GM12892 (cell line): ENCODE measurements around the gene PHF13.
"Not testable (repeated sequence)": the region's sequence is repeated elsewhere in the genome, so short reads cannot be mapped to it uniquely, and the experiment has no call there.

ENCODE experiments used
- DNase-seq: peaks from one replicate; pipeline ENCODE4 v3.0.0; 2011; ENCODE audit not compliant: insufficient read length
- FAIRE-seq: peaks from 2 replicates; lab custom pipeline; 2011; peaks lifted over from hg19 to GRCh38; lab: Jason Lieb, UNC
- POLR2A ChIP-seq: IDR thresholded peaks from 2 replicates; pipeline ENCODE4 v1.6.1; 2011; ENCODE audit warnings: low read depth, low read length, control low read depth
- POLR2AphosphoS5 ChIP-seq: IDR thresholded peaks from 2 replicates; pipeline ENCODE4 v1.6.1; 2011; ENCODE audit warnings: low read depth, low read length, control low read depth
- TAF1 ChIP-seq: IDR thresholded peaks from 2 replicates; pipeline ENCODE4 v1.6.1; 2011; ENCODE audit warnings: low read depth, mild to moderate bottlenecking, control low read depth, low read length, borderline replicate concordance

Gene PHF13

DNA sequence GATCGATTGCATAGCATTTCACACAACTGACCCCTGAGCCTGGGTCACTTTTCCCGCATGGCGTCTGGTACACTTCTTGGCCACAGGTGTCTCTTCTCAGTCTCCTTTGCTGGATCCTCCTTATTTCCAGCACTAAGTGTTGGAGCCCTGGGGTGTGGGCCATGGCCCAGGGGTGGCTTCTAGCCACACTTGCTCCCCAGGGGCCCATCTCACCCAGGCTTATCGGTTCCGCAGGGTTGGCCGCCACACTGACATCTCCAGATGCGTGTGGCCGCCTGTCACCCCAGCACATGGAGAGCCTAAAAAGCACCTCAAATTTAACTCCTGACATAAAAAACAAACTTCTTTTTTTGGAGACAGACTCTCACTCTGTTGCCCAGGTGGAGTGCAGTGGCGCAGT is 13.5 kb downstream of the PHF13 start:
- TF ChIP-seq POLR2A (no peak), POLR2AphosphoS5 (no peak), TAF1 (no peak)
- FAIRE-seq (no peak), DNase-seq (no peak)

DNA sequence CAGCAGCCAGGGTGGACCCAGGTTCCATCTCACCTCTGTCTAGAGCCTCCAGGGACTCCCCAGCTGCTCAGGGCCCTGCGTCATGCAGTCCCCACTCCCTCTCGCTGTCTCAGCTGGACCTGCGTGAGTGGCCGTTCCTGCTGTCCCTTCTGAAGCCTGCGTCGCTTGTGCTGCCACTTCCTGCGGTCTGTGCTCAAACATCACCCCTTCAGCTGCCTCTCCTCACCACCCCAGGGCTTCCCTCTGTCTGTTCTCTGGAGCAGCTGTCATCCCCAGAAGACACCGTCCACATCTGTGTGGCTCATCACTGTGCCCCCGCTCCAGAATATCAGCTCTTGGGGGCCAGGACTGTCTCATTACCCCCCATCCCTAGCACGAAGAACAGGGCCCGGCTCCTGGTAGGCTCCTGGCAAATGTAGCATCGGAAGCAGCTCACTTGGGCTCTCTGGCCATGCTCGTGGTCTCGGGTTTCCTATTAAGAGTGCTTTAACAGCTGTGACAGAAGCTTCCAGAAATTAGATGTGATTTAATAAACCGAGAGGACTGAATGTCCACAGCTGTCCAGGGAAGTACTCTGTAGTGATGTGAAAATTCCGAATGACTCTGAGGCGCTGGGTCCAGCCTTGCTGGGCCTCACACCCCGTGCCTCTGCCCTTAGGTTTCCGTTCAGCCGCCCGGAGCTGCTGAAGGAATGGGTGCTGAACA is 14.5 kb downstream of the PHF13 start:
- TF ChIP-seq POLR2A (no peak), POLR2AphosphoS5 (no peak), TAF1 (no peak)
- FAIRE-seq (no peak), DNase-seq (no peak)

DNA sequence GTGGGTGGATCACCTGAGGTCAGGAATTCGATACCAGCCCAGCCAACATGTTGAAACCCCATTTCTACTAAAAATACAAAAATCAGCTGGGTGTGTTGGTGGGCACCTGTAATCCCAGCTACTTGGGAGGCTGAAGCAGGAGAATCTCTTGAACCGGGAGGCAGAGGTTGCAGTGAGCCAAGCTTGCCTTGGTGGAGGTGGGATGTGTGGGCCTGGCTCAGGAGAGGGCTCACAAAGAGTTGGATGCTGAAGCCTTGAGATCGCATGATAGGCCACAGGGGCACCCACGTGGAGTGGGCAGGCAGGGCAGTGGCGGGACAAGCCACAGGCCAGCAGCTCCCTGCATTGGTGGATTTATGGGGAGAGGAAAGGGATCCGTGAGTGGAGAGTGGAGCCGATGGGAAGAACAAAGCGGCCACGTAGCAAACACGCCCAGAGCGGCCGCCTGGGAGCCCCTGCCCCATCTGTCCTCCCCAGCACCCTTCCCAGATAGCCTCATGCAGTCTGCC is 15.5 kb downstream of the PHF13 start:
- TF ChIP-seq POLR2AphosphoS5 (no peak), TAF1 (no peak), POLR2A (no peak)
- DNase-seq (no peak), FAIRE-seq (no peak)

DNA sequence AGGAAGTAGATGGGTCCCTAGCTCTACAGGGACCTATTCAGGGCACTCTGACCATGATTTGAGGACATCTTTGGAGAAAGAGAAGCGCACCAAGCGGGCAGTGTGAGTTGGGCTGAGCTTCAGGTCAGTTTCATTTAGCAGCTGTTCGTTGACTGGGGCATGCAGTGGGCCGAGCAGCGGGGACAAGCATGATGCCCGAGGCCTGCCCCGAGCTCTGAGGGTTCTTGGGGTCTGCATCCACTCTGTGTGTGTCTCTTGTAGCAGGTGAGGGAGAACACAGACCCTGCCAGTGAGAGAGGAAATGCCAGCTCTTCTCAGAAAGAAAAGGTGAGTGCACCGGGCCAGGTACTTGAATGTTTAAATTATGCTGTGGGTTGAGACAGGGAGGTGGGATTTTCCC is 16.5 kb downstream of the PHF13 start:
- no peak for FAIRE-seq
- no peak for DNase-seq
- TF ChIP-seq TAF1 (no peak), POLR2AphosphoS5 (no peak), POLR2A (no peak)

DNA sequence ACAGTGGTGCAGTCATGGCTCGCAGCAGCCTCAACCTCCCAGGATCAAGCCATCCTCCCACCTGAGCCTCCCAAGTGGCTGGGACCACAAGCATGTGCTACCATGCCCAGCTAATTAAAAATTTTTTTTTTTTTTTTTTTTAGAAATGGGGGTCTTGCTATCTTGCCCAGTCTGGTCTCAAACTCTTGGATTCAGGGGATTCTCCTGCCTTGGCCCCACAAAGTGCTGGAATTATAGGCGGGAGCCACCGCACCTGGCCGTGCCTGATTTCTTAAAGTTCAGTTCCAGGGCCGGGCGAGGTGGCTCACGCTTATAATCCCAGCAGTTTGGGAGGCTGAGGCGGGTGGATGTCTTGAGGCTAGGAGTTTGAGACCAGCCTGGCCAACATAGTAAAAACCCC is 17.5 kb downstream of the PHF13 start:
- TF ChIP-seq POLR2AphosphoS5 (no peak), TAF1 (no peak)
- DNase-seq (no peak), FAIRE-seq (no peak)

DNA sequence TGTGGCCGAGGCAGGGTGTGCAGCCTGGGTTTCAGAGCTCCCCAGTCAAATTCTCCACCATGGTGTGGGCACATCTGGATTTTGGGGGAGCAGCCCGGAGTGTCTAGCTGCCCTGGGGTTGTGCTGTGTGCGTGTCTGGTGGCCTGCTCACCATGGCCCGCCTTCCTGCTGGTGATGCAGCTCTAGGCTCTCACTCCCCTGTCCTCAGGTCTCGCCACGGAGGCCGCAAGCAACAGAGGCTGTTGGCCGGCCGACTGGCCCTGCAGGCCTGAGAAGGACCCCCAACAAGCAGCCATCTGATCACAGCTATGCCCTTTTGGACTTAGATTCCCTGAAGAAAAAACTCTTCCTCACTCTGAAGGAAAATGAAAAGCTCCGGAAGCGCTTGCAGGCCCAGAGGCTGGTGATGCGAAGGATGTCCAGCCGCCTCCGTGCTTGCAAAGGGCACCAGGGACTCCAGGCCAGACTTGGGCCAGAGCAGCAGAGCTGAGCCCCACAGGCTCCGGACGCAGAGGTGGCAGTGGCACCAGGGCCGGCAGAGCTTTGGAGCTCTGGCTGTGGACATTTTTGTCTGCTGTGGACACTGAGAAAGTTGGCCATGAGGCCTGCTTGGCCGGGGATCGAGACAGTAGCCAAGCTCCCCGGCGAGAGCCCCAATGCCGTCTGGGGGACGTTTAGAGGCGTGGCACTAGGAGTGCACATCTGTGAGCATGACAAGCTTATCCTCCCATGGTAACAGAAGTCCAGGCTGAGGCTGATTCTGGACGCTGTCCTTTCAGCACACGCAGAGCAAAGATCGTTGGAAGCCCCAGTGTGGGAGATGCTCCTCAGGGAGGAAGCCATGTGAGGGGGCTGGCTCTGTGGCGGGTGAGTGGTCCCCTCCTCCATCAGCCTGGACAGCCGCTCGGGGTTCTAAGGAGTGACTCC is 19.3 kb downstream of the PHF13 start:
- TF ChIP-seq TAF1 = no peak
- TF ChIP-seq POLR2A = no peak
- no peak for TF ChIP-seq POLR2AphosphoS5
- FAIRE-seq (no peak), DNase-seq (no peak)

DNA sequence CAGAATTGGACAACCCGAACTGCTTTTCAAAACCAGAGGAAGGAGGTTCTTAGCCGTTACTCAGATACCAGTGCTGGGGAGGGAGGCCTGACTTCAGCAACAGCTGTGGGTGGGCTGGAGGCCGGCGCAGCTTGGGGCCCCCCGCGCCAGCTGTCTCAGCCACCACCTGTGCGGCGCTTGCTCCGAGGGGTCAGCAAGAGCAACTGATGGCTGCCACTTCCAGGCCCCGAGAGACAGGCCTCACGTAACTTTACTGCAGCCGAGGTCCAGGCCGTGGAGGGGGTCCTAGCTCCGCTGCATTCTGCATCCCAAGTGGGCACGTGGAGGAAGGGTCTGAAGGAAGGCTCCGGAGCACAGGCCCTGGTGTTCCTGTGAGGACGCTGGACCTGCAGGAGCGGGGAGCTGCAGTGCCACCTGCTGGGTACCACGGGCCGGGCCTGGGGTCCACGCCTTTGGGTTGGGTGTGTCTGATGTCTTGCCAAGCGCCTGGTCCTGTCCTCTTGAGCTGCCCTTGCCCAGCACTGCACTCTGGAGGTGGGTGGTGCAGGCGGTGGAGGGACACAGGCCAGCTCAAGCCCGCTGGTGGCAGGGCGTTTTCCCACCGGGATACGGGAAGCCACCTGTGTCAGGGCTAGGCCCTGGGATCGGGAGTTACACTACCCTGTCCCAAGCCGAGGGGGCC is 21.0 kb downstream of the PHF13 start:
- DNase-seq (peak; percentile 46), FAIRE-seq (no peak)
- peak; percentile 18; the same call in 1 of the 2 replicates for TF ChIP-seq POLR2AphosphoS5
- no peak for TF ChIP-seq POLR2A
- no peak for TF ChIP-seq TAF1

DNA sequence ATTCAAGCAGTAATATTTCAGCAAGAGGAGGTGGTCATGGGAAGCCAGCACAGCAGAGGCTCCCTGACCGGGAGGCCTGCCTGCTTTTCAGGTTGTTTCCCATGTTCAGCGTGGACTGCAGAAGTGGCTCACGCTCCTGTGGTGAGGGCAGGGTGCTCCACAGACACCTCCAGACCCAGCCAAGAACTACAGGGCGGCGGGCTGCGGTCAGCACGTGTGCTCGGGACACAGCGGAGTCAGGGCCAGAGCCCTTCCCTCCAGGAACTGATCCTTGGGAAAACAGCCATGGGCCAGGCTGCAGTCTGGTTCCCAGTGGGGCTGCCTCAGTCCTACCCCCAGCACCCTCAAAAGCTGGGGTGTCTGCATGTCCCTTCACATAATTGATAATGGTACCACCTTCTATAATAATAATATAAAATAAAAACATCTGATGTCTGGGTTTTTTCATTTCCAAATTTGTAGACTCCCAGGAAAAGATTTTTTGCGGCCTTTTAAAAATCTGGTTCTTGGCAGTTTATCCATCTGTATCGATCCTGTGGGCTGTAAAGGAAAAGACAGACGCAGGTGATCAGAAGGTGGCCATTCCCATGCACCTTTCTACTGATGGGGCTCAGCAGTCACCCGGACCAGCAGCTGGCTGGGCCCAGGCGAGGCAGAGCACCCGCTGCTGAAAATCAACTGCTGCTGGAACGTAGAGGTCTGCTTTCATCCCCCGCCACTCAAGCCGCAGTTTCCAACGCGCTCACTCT is 21.8 kb downstream of the PHF13 start:
- DNase-seq (no peak), FAIRE-seq (no peak)
- TF ChIP-seq POLR2A (no peak), POLR2AphosphoS5 (no peak), TAF1 (no peak)

DNA sequence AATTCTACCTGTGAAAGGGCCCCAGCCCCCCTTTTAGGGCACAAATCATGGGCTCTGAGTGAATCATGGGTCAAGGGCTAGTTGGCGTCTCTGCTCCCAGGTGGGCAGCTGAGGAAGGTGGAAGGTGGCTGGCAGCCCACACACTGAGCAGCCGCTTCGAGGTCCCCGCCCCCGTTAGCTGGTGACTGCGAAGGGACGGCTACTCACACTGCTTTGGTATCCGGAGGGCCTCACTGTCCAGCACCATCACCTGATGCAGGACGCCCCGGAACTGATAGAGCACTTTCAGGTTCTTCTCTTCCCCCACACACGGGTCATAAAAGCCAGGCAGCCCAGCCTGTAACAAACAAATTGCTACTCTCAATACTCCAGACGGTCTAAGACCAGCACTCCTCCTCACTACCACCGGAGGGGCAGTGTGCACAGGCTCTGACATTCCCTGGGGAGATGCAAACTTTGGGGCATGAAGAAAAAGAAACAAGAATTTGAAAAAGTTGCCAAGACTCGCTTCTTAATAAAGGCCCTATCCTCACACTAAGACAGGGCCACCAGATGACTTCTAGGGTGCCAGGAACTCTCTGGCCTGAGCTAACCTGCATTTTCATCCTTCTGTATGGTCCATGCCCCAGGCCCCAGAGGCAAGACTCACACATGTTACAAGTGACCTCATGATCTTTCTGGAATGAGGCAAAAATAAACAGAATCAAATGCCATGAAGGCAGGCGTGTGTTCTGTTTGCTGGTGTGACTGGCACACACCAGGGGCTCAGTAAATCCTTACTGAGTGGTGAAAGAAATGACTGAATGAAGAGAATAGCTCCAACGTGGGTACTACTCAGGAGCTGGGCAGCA is 22.6 kb downstream of the PHF13 start:
- FAIRE-seq = no peak
- no peak for TF ChIP-seq TAF1
- no peak for TF ChIP-seq POLR2A
- DNase-seq = no peak

DNA sequence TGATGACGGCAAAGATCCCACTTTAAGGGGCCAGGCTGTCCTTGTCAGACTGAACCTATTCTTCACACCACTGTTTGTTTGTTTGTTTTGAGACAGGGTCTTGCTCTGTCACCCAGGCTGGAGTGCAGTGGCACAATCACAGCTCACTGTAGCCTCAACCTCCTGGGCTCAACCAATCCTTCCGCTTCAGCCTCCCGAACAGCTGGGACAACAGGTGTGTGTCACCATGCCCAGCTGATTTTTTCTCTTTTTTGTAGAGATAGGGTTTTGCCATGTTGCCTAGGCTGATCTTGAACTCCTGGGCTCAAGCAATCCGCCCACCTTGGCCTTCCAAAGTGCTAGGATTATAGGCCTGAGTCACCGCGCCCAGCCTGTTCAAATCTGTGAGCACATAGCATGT is 23.2 kb downstream of the PHF13 start:
- not testable (repeated sequence) for FAIRE-seq, DNase-seq

DNA sequence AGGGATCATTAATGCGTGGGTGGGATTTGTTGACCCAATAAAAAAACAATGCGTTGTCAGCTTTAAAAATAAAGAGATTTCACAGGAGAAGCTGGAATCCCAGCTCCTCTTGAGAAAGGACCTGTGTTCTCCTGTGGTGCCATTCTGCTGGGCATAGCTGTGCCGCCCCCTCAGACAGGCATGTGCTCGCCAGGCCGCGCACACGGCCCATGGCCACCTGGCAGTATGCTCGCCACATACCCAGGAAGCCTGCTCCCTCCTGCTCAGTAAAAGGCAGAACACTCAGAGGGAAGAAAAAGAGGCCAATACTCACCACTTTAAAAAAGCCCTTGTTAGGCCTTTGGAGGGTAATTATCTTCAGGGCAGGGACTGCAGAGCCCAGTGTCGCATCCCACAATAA is 24.2 kb downstream of the PHF13 start:
- TF ChIP-seq POLR2AphosphoS5 (no peak), POLR2A (no peak), TAF1 (no peak)
- DNase-seq (no peak), FAIRE-seq (no peak)
